Ascending aorta (tissue), 2 donors: ENCODE data around the gene CEP112. TPM values are rescaled to one million over a fixed set of nuclear protein-coding genes. Genes with fewer than 3 reads are reported as not detected.

Source experiments
- DNase-seq, 2 donors: peaks; one replicate each; pipeline ENCODE4 v3.0.0-alpha.2; 2019; ENCODE audit warnings: low spot score in 2 of 2
- H3K27ac ChIP-seq, 2 donors: fragments of 200-600 bp; sonication (generic); one replicate each; pipeline ENCODE4 v1.5.1; 2016 to 2017; ENCODE audit warnings: mild to moderate bottlenecking in 1 of 2
- H3K27me3 ChIP-seq: fragments of 200-600 bp; sonication (generic); one replicate; pipeline ENCODE4 v1.5.1; 2017
- H3K36me3 ChIP-seq, 2 donors: fragments of 200-600 bp; sonication (generic); one replicate each; pipeline ENCODE4 v1.5.1; 2016
- H3K4me1 ChIP-seq, 2 donors: fragments of 200-600 bp; sonication (generic); one replicate each; pipeline ENCODE4 v1.5.1; 2016 to 2017; ENCODE audit warnings: mild to moderate bottlenecking in 1 of 2
- H3K4me3 ChIP-seq, 2 donors: fragments of 200-600 bp; sonication (generic); one replicate each; pipeline ENCODE4 v1.5.1; 2016 to 2017; ENCODE audit warnings: mild to moderate bottlenecking in 1 of 2
- H3K9me3 ChIP-seq, 2 donors: fragments of 200-600 bp; sonication (generic); one replicate each; pipeline ENCODE4 v1.5.1; 2016
- intact Hi-C: fragments of 100-400 bp; cut with DNase I; formaldehyde crosslinking; loops from one replicate; pipeline ENCODE4 v1.15.1; 2023
- total RNA-seq: library from RNA; depleted of rRNA; stranded (reverse); fragments of >200 nt; gene quantifications from one replicate; pipeline ENCODE4 v1.1.0, GENCODE V29; 2016
- TF ChIP-seq, protein P1 (sequence below), 3 experiments: fragments of 200-600 bp in 2 of 3; fragments of 450-650 bp in 1 of 3; sonication (generic) in 2 of 3; IDR thresholded peaks; one replicate each; pipeline ENCODE4 v1.5.1; 2016 to 2019; ENCODE audit warnings: antibody characterized with exemption in 3 of 3, mild to moderate bottlenecking in 1 of 3, moderate library complexity in 1 of 3

The CEP112 gene
- total RNA-seq, 1 donor from 2014 or later: 11.4 TPM

DNA sequence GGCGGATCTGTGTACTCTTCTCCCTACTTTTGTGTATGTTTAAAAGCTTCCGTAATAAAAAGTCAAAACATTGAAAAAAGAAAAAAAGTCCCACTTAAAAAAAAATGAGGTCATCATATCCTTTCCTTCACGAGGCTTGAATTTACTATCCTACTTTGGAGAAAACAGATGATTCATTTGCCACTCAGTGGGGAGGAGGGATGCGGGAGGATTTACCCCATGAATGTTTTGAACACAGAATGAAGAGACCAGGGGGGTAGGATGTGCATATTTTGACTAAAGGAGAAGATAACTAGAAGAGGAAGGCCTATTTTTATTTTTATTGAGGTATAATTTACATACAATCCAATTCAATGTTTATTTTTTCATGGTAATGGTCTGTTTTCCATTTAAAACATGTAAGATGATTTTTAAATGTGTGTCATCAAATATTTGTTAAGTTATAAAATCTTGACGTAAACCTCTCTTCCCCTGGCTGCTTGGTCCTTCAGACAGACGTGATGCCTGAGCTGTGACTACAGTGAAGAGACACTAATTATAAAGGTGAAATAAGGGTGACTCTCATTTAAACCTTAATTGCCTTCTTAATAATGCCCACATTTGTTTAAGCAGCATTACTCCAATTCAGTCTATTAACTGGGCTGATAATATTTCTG is 495.1 kb downstream of the CEP112 start:
- intact Hi-C loops: no loop called here
- Histone ChIP-seq H3K4me3 (no peak overlapping the region), H3K36me3 (no peaks in the 10 kb centered on the region), H3K4me1 (peaks cover 0 to 2% of the 10 kb centered on the region in 2 donors), H3K27ac (no peak overlapping the region), H3K9me3 (no peaks in the 10 kb centered on the region), H3K27me3 (no peaks in the 10 kb centered on the region)
- TF ChIP-seq, protein P1, sequence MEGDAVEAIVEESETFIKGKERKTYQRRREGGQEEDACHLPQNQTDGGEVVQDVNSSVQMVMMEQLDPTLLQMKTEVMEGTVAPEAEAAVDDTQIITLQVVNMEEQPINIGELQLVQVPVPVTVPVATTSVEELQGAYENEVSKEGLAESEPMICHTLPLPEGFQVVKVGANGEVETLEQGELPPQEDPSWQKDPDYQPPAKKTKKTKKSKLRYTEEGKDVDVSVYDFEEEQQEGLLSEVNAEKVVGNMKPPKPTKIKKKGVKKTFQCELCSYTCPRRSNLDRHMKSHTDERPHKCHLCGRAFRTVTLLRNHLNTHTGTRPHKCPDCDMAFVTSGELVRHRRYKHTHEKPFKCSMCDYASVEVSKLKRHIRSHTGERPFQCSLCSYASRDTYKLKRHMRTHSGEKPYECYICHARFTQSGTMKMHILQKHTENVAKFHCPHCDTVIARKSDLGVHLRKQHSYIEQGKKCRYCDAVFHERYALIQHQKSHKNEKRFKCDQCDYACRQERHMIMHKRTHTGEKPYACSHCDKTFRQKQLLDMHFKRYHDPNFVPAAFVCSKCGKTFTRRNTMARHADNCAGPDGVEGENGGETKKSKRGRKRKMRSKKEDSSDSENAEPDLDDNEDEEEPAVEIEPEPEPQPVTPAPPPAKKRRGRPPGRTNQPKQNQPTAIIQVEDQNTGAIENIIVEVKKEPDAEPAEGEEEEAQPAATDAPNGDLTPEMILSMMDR (IDR thresholded peaks at IDR 0.05): no peak
- no peak for DNase-seq

DNA sequence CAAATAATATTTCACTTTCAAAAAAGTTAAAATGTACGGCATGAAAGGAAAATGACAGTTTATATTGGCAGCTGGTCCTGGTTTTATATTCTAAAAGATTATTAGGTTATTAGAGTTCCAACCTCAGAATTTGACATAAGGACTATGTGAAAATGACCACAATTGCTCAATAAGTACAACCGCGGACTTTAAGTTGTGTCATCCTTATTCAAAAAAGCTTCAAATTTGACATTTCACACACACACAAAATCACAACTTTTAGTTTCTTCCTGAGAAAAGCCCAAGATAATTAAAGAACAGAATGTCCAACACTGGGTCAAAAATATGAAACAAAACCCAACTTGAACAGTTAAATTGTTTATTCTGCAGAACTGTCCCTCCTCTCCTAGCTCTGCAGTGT is 497.3 kb downstream of the CEP112 start:
- Histone ChIP-seq H3K4me3 (no peak overlapping the region), H3K27ac (no peak overlapping the region), H3K36me3 (no peaks in the 10 kb centered on the region), H3K4me1 (peaks cover 0 to 2% of the 10 kb centered on the region in 2 donors), H3K27me3 (no peaks in the 10 kb centered on the region), H3K9me3 (no peaks in the 10 kb centered on the region)
- TF ChIP-seq, protein P1 (IDR thresholded peaks at IDR 0.05): no peak
- intact Hi-C loops: no loop called here
- DNase-seq: no peak

DNA sequence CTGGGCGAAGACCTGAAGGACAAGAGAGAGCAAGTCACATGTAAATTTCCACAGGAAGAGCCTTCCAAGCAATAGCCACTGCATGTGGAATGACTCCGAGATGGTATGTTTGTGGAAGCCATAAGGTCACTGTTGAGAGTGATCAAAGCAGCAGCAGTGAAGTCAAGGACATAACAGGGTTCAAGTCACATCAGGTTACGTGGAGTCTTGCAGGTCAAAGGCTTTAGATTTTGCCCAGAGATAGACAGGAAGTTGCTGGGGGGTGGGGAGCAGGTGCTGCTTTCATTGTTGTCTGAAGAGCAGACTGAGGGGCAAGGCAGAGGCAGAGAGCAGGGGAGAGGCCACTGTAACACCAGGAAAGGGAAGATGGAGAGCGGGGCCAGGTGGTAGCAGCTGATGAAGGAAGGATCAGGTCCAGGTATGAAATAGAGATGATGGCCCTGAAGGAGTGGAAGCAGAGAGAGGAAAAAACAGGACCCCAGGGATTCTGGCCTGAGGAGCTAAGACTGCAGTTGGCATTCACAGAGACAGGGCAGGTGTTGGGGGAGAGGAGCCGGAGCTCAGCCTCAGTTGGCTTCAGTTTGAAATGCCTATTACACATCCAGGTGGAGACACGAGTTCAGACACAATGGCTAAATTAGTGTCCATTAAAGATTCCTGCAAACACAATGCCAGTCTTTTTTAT is 501.2 kb downstream of the CEP112 start:
- H3K27me3 ChIP-seq: no peaks in the 10 kb centered on the region
- H3K4me3 ChIP-seq: no peak overlapping the region
- H3K9me3 ChIP-seq: no peaks in the 10 kb centered on the region
- no peak overlapping the region for H3K27ac ChIP-seq
- intact Hi-C loops: no loop called here
- H3K4me1 ChIP-seq: no peaks in the 10 kb centered on the region
- TF ChIP-seq, protein P1 (IDR thresholded peaks at IDR 0.05): no peak
- DNase-seq: no peak
- H3K36me3 ChIP-seq: no peaks in the 10 kb centered on the region

DNA sequence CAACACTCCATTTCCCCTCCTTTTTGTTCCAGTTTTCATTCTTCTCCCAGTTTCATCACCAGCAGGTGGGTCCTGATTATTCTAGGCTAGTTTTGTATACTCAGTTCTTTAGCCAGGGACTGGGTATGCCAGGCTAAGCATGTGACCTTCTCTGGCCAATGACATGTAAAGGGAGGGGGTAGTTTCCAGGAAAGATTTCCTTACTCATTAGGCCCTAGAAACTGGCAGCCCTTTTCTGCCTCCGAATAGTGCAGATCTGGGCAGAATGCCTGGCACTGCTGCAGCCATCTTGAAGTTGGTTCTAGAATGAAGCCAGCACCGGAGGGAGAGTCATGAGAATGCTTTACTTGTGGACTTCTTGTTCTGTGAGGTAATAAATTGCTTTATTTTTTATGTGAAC is 503.6 kb downstream of the CEP112 start:
- no peaks in the 10 kb centered on the region for H3K36me3 ChIP-seq
- no peak for DNase-seq
- H3K27ac ChIP-seq: no peak overlapping the region
- TF ChIP-seq, protein P1 (IDR thresholded peaks at IDR 0.05): no peak
- no peak overlapping the region for H3K4me3 ChIP-seq
- H3K9me3 ChIP-seq: no peaks in the 10 kb centered on the region
- H3K27me3 ChIP-seq: no peaks in the 10 kb centered on the region
- no peaks in the 10 kb centered on the region for H3K4me1 ChIP-seq
- intact Hi-C loops: no loop called here

DNA sequence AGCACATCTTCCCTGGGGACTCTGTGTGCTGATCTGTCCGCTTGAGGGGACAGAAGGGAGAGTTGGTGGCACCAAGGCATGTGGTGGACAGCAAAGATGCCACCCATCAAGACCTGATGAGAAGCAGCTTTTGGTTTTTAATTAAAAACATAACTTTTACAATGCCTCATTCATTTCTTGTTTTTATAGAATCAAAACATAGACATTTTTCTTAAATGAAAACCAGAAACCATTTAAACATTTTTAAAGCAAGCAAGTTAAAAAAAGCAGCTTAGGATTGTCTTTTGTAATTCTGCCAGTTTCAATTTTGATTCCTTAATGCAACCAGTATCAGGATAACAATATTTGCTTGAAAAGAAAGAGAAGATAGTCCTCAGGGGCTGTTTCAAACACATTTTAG is 506.8 kb downstream of the CEP112 start:
- no peaks in the 10 kb centered on the region for H3K27me3 ChIP-seq
- no peak overlapping the region for H3K27ac ChIP-seq
- no peak overlapping the region for H3K4me3 ChIP-seq
- DNase-seq: no peak
- no peaks in the 10 kb centered on the region for H3K36me3 ChIP-seq
- TF ChIP-seq, protein P1 (IDR thresholded peaks at IDR 0.05): no peak
- intact Hi-C loops: no loop called here
- H3K9me3 ChIP-seq: no peaks in the 10 kb centered on the region
- H3K4me1 ChIP-seq: no peaks in the 10 kb centered on the region
